Mucosa of gallbladder (tissue), 1 donor: ENCODE results near the gene DNAJB7. TPM values are rescaled to one million over a fixed set of nuclear protein-coding genes. Genes with fewer than 3 reads are reported as not detected.
"Not testable (repeated sequence)": the region's sequence is repeated elsewhere in the genome, so short reads cannot be mapped to it uniquely, and the experiment has no call there.

Experiments
- DNase-seq: peaks from one replicate; pipeline ENCODE4 v3.0.0-alpha.2; 2020; ENCODE audit warnings: low spot score
- total RNA-seq: library from RNA; stranded (reverse); gene quantifications from one replicate; pipeline ENCODE4 v1.2.1, GENCODE V29; 2021
- donor health status: DM: no; HTN: no; CAD: no.

Gene DNAJB7
- not detected for total RNA-seq

DNA sequence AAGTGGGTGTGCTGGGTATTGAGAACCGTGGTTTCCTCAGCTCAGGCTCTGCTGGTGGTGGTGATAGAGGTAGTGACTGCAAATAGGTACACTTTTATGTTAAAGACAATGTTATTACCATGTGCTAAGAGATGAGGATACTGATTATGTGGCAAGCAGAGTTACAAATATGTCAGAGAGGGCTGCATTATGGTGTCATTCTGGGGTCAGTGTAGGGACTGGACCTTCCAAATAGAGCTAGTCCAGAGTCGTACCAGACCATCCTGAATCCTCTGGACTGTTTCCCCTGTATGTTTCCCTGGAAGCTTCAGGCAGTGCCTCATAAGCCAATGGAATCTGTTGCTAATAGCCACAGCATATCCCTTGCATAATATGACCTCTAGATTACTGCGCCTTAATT lies at the start of gene DNAJB7:
Gene DNAJB7 (minus strand): TSS at position 101 of the 400 bp plus-strand sequence. CDS start 119 bp downstream, outside the sequence.
- DNase-seq = no peak

- no peak for DNase-seq
Measured at GRCh38 chr22:40908895-40909294, 47.0 kb upstream of the DNAJB7 start.

GRCh38 chr22:40904101-40904500 lies 42.2 kb upstream of the DNAJB7 start:
- DNase-seq = no peak

- no peak for DNase-seq
Measured at GRCh38 chr22:40898850-40899357, 37.0 kb upstream of the DNAJB7 start.

DNA sequence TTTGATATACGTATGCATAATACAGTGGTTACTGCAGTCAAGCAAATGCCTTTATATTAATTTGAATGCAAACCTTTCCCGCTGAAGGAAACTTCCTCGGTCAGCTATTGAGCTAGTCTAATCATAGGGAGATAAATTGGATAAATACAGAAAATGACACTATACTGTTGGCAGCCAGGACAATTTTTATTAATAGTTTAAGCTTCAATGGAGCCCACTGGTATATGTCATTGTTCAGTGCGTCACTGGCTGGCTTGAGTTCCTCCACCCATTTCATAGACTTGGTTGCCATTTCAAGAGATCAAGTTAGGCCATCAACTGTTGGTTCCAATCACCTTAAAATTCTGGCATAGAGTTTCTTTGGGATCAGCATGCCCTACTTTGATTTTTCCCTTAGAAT lies 32.5 kb upstream of the DNAJB7 start:
- DNase-seq = no peak

DNA sequence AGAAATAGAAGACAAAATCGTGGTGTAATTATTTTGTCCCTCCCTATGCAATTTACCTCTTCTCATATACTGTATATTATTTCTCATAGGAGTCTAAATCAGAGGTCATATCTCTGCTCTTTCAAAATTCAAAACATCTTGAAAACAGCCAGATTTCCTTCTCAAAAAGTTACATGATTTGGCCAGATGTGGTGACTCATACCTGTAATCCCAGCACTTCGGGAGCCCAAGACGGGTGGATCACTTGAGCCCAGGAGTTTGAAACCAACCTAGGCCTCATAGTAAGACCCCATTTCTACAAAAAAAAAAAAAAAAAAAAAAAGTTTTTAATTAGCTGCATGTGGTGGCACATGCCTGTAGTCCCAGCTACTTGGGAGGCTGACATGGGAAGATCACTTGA lies 29.0 kb upstream of the DNAJB7 start:
- no peak for DNase-seq

GRCh38 chr22:40889116-40889515 lies 27.2 kb upstream of the DNAJB7 start:
- DNase-seq = no peak

DNA sequence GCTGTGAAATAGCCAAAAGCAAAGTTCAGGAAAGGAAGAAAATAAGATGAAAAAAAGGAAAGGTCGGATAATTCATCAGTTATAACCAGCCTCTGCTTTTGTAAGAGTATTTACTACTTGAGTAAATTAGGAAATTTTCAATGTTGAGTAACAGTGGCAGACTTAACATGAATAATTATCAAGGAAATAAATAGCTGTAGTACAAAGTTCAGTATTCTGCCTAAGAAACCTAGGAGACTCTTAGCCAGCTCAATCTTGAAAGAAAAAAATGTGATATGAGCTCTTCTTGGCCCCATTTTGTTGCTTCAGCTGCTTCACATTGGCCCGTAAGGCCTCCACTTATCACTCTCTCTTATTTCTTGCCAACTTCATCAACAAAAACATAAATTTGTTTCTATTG lies 17.0 kb upstream of the DNAJB7 start:
- DNase-seq = no peak

GRCh38 chr22:40877488-40877887 lies 15.6 kb upstream of the DNAJB7 start:
- DNase-seq = no peak

- DNase-seq = no peak
Measured at GRCh38 chr22:40876907-40877306, 15.0 kb upstream of the DNAJB7 start.

GRCh38 chr22:40875111-40875510 lies 13.2 kb upstream of the DNAJB7 start:
- no peak for DNase-seq

DNA sequence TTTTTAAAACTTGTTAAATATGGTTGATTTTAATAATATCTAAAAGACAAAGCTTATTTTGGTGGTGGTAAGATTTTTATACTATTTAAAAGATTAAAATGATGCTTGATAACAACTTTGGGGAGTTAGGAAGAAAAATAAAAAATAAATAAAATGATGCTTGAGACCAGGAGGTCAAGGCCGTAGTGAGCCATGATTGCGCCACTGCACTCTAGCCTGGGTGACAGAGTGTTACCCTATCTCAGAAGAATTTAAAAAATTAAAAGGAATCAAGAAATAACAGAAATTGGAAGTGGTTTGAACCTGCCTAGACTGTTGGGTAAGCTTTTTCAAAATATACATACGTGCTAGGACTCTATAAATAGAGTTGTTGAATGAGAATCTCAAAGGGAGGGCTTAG lies 12.1 kb upstream of the DNAJB7 start:
- DNase-seq = no peak

- DNase-seq = not testable (repeated sequence)
Measured at GRCh38 chr22:40868379-40868778, 6.5 kb upstream of the DNAJB7 start.

GRCh38 chr22:40867109-40867508 lies 5.2 kb upstream of the DNAJB7 start:
- no peak for DNase-seq

GRCh38 chr22:40862537-40862936 lies 624 bp upstream of the DNAJB7 start:
- DNase-seq = no peak

DNA sequence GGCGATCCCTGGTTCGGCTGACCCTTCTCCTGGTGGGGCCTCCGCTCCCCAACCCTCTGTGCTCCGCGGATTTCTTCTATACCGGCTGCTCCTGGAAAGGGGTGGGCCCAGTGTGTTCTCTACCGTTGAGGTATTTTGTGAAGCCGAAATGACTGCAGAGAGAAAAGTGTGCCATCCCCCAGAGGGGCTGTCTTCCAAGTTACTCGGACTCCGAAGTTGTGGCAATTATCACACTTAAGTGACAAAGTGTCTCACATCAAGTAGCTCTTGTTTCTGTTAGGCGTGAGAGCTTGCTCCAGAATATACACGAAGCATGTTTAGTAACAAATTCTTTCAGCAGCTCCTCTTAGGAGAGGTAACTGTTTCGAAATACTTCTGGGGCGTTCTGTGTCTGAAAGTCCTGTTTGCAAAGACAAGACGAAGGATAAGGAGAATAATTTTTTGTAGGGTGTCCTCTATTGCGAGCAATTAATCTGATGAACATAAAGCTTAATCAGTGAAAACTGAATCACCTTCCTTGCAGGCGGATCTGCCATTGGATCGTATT lies 4.5 kb downstream of the DNAJB7 start:
- DNase-seq = no peak

DNA sequence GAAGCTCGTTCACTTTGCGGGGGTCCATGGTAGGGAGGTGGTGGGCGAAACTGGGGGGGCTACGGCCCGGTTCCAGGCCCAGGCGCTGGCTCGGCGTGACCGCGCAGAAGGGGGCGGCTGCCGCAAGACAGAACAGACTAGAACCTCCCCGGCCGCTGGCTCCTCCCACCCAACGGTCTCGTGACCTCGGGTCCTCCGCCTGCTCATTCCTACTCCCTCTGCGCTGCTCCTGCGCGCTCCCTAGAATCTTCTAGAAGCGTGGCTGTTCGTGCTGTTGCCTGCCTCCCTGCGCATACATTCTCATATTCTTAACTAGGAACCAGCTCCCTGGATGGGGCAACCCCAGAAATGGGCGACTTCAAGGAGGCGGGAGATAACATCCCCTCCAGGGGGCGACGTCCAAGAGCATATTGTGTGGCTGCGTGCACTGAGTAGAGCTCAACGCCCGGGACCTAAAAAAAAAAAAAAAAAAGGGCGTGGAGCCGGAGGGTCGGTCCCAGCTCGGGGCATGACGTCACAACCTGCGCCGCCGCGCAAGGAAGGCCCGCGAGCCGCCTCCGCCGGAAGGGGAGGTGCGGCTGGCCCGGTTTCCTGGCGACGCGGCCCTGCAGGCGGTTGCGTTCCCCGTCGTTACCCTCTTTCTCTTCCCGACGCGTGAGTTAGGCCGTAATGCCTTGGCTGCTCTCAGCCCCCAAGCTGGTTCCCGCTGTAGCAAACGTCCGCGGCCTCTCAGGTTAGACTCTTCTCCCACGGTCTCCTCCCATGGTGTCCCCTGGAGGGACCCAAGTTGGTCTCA lies 5.2 kb downstream of the DNAJB7 start, which contains the start of the genes ST13 and XPNPEP3:
Gene ST13 (minus strand): TSS at position 127 of the 796 bp plus-strand sequence. CDS start 99 bp downstream, at position 28.
Gene XPNPEP3 (plus strand): TSS at position 636 of the 796 bp plus-strand sequence. CDS start 34 bp downstream, at position 670.
- peak; percentile 98 for DNase-seq

GRCh38 chr22:40855979-40856512 lies 5.9 kb downstream of the DNAJB7 start:
- no peak for DNase-seq

DNA sequence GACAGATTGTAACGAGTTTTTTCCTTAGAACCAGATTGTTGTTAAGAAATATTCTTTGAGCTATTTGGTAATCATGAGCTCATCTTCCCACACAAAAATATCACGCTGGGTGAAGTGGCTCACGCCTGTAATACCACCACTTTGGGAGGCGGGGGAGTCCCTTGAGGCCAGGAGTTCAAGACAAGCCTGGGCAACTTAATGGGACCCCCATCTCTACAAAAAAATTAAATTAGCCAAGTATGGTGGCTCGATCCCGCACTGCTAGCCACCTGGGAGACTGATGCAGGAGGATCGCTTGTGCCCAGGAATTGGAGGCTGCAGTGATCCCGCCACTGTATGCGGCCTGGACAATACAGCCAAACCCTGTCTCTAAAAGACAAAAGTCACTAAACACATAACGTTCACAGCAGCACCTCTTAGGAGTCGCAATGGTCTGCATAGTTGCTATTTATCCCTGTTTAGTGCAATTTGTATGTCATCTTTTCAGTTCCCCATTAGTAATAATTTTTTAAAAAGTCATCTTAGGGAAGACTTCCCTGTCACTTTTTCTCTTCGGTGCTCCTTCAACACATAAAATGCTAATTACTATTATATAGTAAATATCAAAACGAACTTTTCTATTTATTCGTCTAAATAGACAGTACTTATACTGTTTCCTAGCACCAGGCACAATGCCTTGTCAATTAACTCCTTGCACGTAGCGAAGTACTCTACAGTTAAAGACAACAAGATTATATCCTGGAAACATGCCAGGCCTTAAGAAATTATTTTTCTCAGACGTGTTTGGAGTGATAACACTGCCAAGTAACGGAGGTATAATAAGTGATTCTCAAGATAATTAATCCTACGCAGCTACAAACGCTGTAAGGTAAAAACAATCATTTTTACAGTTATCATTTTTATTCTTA lies 6.6 kb downstream of the DNAJB7 start:
- DNase-seq = no peak

GRCh38 chr22:40853961-40854360 lies 8.0 kb downstream of the DNAJB7 start:
- DNase-seq = no peak

GRCh38 chr22:40853333-40853732 lies 8.6 kb downstream of the DNAJB7 start:
- DNase-seq = no peak

DNA sequence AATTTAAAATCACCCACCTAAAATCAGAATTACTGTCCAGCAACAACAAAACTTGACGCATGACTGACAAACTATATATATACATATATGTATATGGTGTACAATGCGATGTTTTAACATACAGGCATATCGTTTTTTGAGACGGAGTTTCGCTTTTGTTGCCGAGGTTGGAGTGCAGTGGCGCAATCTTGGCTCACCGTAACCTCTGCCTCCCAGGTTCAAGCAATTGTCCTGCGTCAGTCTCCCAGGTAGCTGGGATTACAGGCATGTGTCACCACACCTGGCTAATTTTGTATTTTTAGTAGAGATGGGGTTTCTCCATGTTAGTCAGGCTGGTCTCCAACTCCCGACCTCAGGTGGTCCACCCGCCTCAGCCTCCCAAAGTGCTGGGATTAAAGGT lies 16.1 kb downstream of the DNAJB7 start:
- not testable (repeated sequence) for DNase-seq
